HEK293 (cell line): ENCODE results near the gene SLC37A3.

ENCODE experiments used
- CTCF ChIA-PET: fragments of 350-600 bp; formaldehyde crosslinking; extraction: SDS; loops from one replicate; lab custom pipeline; 2021; ENCODE audit warnings: antibody characterized with exemption; lab: Yijun Ruan, JAX
- POLR2A ChIA-PET: fragments of 300-600 bp; formaldehyde crosslinking; extraction: SDS; loops from one replicate; lab custom pipeline; 2020; ENCODE audit warnings: antibody characterized with exemption, inconsistent platforms; lab: Yijun Ruan, JAX
- H3K27ac ChIP-seq: fragments of 200-500 bp; sonication (Bioruptor generic); 2 replicates; pipeline ENCODE4 v1.5.1; 2014; ENCODE audit warnings: low read depth, low read length, control low read depth, inconsistent platforms; ENCODE audit errors: extremely low read depth
- H3K36me3 ChIP-seq, 2 experiments: fragments of 200-500 bp in 1 of 2; sonication (Bioruptor generic) in 1 of 2; 1 replicate in 1 of 2; 2 replicates in 1 of 2; pipeline ENCODE4 v1.5.1; 2014 to 2017; ENCODE audit warnings: inconsistent platforms in 2 of 2, low read length in 2 of 2; ENCODE audit not compliant: control insufficient read depth in 2 of 2, insufficient read depth in 1 of 2
- H3K4me1 ChIP-seq: fragments of 200-500 bp; sonication (Bioruptor generic); 2 replicates; pipeline ENCODE4 v1.5.1; 2014; ENCODE audit warnings: mild to moderate bottlenecking, low read length, inconsistent platforms; ENCODE audit not compliant: control insufficient read depth, insufficient read depth
- H3K4me3 ChIP-seq: 2 replicates; pipeline ENCODE4 v1.5.1; 2011; ENCODE audit warnings: low read depth, mild to moderate bottlenecking, control low read depth, low read length, moderate library complexity
- H3K9me3 ChIP-seq: fragments of 200-500 bp; sonication (Bioruptor generic); 2 replicates; pipeline ENCODE4 v1.5.1; 2014; ENCODE audit warnings: low read depth, low read length, inconsistent platforms; ENCODE audit not compliant: control insufficient read depth, insufficient read depth
- ZNF10 ChIP-seq: fragments of 450-650 bp; formaldehyde crosslinking; IDR thresholded peaks from 2 replicates; pipeline ENCODE4 v1.5.1; 2017; ENCODE audit warnings: missing biosample characterization, missing genetic modification characterization
- ZNF132 ChIP-seq: fragments of 450-650 bp; formaldehyde crosslinking; IDR thresholded peaks from 2 replicates; pipeline ENCODE4 v1.5.1; 2017; ENCODE audit warnings: missing biosample characterization, missing genetic modification characterization, borderline replicate concordance
- ZNF600 ChIP-seq: fragments of 450-650 bp; formaldehyde crosslinking; IDR thresholded peaks from 2 replicates; pipeline ENCODE4 v1.5.1; 2016; ENCODE audit warnings: missing biosample characterization, missing genetic modification characterization
- ZNF626 ChIP-seq: fragments of 450-650 bp; sonication (Bioruptor Pico); formaldehyde crosslinking; IDR thresholded peaks from 2 replicates; pipeline ENCODE4 v1.5.1; 2018; ENCODE audit warnings: missing biosample characterization, missing genetic modification characterization, inconsistent platforms
- ZNF654 ChIP-seq: fragments of 450-650 bp; formaldehyde crosslinking; IDR thresholded peaks from 2 replicates; pipeline ENCODE4 v1.5.1; 2016; ENCODE audit warnings: low read depth, missing biosample characterization, missing genetic modification characterization
- ZNF664 ChIP-seq: fragments of 450-650 bp; formaldehyde crosslinking; IDR thresholded peaks from 2 replicates; pipeline ENCODE4 v1.5.1; 2016; ENCODE audit warnings: missing biosample characterization, missing genetic modification characterization
- ZXDB ChIP-seq: fragments of 450-650 bp; formaldehyde crosslinking; IDR thresholded peaks from 2 replicates; pipeline ENCODE4 v1.5.1; 2016; ENCODE audit warnings: missing biosample characterization, missing genetic modification characterization
- TF ChIP-seq, protein P1 (sequence below): fragments of 450-650 bp; formaldehyde crosslinking; IDR thresholded peaks from 2 replicates; pipeline ENCODE4 v1.5.1; 2016; ENCODE audit warnings: missing biosample characterization, missing genetic modification characterization
- TF ChIP-seq, protein P2 (sequence below): fragments of 450-650 bp; formaldehyde crosslinking; IDR thresholded peaks from 2 replicates; pipeline ENCODE4 v1.5.1; 2017; ENCODE audit warnings: missing biosample characterization, missing genetic modification characterization
- TF ChIP-seq, protein P3 (sequence below): fragments of 450-650 bp; formaldehyde crosslinking; conservative IDR thresholded peaks from 2 replicates; pipeline ENCODE4 v1.5.1; 2016; ENCODE audit warnings: low read depth, missing biosample characterization, missing genetic modification characterization
- TF ChIP-seq, protein P4 (sequence below): fragments of 450-650 bp; formaldehyde crosslinking; IDR thresholded peaks from 2 replicates; pipeline ENCODE4 v1.5.1; 2017; ENCODE audit warnings: missing biosample characterization, missing genetic modification characterization

Gene SLC37A3

DNA sequence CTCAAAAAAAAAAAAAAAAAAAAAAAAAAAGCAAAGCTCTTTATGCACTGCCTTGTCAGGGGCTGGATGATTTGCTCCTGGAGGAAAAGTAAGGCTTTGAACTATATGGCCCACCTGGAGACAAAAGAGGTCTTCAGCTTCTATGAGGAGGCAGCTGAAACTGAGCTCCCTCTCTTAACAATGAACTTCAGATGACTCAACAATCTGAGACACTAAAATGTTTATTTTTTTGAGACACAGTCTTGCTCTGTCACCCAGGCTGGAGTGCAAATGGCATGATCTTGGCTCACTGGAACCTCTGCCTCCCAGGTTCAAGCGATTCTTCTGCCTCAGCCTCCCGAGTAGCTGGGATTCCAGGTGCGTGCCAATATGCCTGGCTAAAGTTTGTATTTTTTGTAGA lies 42.3 kb upstream of the SLC37A3 start (continued):
- TF ChIP-seq, protein P1, sequence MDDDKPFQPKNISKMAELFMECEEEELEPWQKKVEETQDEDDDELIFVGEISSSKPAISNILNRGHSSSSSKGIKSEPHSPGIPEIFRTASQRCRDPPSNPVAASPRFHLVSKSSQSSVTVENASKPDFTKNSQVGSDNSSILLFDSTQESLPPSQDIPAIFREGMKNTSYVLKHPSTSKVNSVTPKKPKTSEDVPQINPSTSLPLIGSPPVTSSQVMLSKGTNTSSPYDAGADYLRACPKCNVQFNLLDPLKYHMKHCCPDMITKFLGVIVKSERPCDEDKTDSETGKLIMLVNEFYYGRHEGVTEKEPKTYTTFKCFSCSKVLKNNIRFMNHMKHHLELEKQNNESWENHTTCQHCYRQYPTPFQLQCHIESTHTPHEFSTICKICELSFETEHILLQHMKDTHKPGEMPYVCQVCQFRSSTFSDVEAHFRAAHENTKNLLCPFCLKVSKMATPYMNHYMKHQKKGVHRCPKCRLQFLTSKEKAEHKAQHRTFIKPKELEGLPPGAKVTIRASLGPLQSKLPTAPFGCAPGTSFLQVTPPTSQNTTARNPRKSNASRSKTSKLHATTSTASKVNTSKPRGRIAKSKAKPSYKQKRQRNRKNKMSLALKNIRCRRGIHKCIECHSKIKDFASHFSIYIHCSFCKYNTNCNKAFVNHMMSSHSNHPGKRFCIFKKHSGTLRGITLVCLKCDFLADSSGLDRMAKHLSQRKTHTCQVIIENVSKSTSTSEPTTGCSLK (tag by site-specific recombination) = no peak

DNA sequence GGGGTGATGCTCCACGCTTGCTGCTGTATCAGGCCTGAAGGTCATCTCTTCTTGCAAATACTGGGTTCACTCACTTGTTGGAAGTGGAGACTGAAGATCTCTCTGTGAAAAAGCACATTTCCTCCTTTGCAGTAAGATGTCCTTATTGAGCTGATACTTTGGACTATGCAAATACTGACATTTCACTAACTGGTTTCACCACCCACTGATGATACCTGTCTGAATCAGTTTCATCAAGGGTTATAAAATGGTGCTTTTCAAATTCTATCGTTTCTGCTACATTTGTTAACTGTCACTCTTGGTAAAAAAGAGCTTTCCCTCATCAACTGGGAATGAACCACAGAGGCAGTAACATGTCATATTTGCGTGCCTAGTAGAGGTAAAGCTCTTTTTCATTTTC lies 41.0 kb upstream of the SLC37A3 start:
- Histone ChIP-seq H3K4me3 (no peak overlapping the region), H3K9me3 (no peaks in the 10 kb centered on the region), H3K27ac (no peak overlapping the region), H3K4me1 (no peaks in the 10 kb centered on the region), H3K36me3 (no peaks in the 10 kb centered on the region)
- POLR2A ChIA-PET = interaction anchor here (0.6 kb wide), 2 partner anchors 428 to 1109 kb away, joined by 3 to 4 read pairs; no protein-coding TSS in a partner anchor
- TF ChIP-seq, protein P2, sequence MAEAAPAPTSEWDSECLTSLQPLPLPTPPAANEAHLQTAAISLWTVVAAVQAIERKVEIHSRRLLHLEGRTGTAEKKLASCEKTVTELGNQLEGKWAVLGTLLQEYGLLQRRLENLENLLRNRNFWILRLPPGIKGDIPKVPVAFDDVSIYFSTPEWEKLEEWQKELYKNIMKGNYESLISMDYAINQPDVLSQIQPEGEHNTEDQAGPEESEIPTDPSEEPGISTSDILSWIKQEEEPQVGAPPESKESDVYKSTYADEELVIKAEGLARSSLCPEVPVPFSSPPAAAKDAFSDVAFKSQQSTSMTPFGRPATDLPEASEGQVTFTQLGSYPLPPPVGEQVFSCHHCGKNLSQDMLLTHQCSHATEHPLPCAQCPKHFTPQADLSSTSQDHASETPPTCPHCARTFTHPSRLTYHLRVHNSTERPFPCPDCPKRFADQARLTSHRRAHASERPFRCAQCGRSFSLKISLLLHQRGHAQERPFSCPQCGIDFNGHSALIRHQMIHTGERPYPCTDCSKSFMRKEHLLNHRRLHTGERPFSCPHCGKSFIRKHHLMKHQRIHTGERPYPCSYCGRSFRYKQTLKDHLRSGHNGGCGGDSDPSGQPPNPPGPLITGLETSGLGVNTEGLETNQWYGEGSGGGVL (tag by site-specific recombination) = no peak
- peak; percentile 41; the same call in 1 of the 2 replicates for TF ChIP-seq ZNF664
- CTCF ChIA-PET = interaction anchor here (0.6 to 1.0 kb wide), 2 partner anchors 19 to 37 kb away, joined by 3 to 7 read pairs; no protein-coding TSS in a partner anchor

DNA sequence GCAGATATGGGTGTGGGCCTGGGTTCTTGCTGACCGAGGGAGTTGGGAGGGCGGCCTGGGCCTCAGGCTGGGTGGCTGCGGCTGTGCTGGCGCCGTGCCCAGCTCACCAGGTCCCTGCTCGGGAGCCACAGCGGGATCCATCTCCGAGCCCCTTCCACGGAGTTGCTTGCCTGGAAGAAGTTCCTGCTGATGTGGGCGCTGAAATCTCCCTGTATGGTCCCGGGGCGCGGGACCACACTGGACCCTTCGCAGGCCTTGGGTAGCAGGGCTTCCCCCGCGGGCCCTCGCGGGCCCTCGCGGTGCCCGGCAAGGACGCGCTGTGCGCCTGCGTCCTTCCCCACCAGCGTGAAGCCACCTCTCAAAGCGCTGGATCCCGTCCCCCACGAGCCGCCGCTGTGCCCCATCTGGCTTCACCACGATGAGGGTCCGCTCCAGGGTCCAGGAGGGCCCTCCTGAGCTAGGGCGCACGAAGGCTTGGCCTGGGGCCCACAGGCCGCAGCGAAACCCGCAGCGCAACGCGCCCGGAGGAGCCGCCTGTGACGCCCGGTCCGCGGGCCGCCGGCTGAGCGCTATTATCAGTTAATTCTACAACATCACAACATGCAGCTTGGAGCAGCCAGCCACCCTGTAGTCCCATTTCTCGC lies 37.0 kb upstream of the SLC37A3 start:
- no peaks in the 10 kb centered on the region for H3K4me1 ChIP-seq
- no peak overlapping the region for H3K4me3 ChIP-seq
- CTCF ChIA-PET = interaction anchor here (0.7 kb wide), 1 partner anchor 9 kb away, joined by 3 read pairs; no protein-coding TSS in a partner anchor

More for the DNA sequence above, 37.0 kb upstream of the SLC37A3 start:
- no peaks in the 10 kb centered on the region for H3K36me3 ChIP-seq
- H3K27ac ChIP-seq = no peak overlapping the region
- POLR2A ChIA-PET = no interaction called here
- no peaks in the 10 kb centered on the region for H3K9me3 ChIP-seq
- TF ChIP-seq ZNF10 (tag by site-specific recombination) (no peak), ZNF654 (no peak), ZNF600 (tag by site-specific recombination) (no peak), ZNF626 (tag by site-specific recombination) (no peak), ZXDB (no peak), ZNF132 (no peak)
- TF ChIP-seq, protein P3, sequence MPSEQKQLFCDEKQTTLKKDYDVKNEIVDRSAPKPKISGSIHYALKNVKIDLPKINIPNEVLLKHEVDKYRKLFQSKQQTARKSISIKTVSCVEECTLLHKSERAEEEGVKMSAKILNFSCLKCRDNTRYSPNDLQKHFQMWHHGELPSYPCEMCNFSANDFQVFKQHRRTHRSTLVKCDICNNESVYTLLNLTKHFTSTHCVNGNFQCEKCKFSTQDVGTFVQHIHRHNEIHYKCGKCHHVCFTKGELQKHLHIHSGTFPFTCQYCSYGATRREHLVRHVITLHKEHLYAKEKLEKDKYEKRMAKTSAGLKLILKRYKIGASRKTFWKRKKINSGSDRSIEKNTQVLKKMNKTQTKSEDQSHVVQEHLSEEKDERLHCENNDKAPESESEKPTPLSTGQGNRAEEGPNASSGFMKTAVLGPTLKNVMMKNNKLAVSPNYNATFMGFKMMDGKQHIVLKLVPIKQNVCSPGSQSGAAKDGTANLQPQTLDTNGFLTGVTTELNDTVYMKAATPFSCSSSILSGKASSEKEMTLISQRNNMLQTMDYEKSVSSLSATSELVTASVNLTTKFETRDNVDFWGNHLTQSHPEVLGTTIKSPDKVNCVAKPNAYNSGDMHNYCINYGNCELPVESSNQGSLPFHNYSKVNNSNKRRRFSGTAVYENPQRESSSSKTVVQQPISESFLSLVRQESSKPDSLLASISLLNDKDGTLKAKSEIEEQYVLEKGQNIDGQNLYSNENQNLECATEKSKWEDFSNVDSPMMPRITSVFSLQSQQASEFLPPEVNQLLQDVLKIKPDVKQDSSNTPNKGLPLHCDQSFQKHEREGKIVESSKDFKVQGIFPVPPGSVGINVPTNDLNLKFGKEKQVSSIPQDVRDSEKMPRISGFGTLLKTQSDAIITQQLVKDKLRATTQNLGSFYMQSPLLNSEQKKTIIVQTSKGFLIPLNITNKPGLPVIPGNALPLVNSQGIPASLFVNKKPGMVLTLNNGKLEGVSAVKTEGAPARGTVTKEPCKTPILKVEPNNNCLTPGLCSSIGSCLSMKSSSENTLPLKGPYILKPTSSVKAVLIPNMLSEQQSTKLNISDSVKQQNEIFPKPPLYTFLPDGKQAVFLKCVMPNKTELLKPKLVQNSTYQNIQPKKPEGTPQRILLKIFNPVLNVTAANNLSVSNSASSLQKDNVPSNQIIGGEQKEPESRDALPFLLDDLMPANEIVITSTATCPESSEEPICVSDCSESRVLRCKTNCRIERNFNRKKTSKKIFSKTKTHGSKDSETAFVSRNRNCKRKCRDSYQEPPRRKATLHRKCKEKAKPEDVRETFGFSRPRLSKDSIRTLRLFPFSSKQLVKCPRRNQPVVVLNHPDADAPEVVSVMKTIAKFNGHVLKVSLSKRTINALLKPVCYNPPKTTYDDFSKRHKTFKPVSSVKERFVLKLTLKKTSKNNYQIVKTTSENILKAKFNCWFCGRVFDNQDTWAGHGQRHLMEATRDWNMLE (tag by site-specific recombination) = no peak
- TF ChIP-seq, protein P4, sequence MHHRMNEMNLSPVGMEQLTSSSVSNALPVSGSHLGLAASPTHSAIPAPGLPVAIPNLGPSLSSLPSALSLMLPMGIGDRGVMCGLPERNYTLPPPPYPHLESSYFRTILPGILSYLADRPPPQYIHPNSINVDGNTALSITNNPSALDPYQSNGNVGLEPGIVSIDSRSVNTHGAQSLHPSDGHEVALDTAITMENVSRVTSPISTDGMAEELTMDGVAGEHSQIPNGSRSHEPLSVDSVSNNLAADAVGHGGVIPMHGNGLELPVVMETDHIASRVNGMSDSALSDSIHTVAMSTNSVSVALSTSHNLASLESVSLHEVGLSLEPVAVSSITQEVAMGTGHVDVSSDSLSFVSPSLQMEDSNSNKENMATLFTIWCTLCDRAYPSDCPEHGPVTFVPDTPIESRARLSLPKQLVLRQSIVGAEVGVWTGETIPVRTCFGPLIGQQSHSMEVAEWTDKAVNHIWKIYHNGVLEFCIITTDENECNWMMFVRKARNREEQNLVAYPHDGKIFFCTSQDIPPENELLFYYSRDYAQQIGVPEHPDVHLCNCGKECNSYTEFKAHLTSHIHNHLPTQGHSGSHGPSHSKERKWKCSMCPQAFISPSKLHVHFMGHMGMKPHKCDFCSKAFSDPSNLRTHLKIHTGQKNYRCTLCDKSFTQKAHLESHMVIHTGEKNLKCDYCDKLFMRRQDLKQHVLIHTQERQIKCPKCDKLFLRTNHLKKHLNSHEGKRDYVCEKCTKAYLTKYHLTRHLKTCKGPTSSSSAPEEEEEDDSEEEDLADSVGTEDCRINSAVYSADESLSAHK (tag by site-specific recombination) = no peak
